Astrocyte (in vitro differentiated cells and primary cell): ENCODE measurements around the gene EXOC5.

Source experiments
- CTCF ChIP-seq: IDR thresholded peaks from 2 replicates; pipeline ENCODE4 v1.5.1; 2011; ENCODE audit warnings: low read depth, mild to moderate bottlenecking, inconsistent platforms, low read length, moderate library complexity; ENCODE audit not compliant: insufficient read depth
- EZH2 ChIP-seq: IDR thresholded peaks from 2 replicates; pipeline ENCODE4 v1.6.1; 2012; ENCODE audit warnings: mild to moderate bottlenecking, low read length, inconsistent platforms; ENCODE audit not compliant: insufficient read depth

GRCh38 chr14:57189070-57189469, 79.6 kb downstream of the EXOC5 start:
- TF ChIP-seq CTCF (no peak), EZH2 (no peak)
